SU-DHL-6 (cell line): Measurements from ENCODE around the gene KCNAB3.

Source experiments
- CTCF ChIP-seq: fragments of 200-600 bp; sonication (generic); IDR thresholded peaks from one replicate; pipeline ENCODE4 v1.5.1; 2017; ENCODE audit warnings: antibody characterized with exemption, mild to moderate bottlenecking, low read length, moderate library complexity; ENCODE audit not compliant: insufficient read depth, poor library complexity, severe bottlenecking
- EZH2phosphoT487 ChIP-seq: fragments of 200-600 bp; sonication (generic), shearing (Covaris generic); conservative IDR thresholded peaks from 2 replicates; pipeline ENCODE4 v1.6.1; 2018; ENCODE audit warnings: mild to moderate bottlenecking, antibody characterized with exemption, low read length, moderate library complexity, mixed read lengths

GRCh38 chr17:7887482-7888183 is 42.0 kb downstream of the KCNAB3 start:
- TF ChIP-seq CTCF (no peak), EZH2phosphoT487 (no peak)
